ENCODE data around the gene NASP. TPM values are rescaled to one million over a fixed set of nuclear protein-coding genes. Genes with fewer than 3 reads are reported as not detected.
"Not testable (repeated sequence)": the region's sequence is repeated elsewhere in the genome, so short reads cannot be mapped to it uniquely, and the experiment has no call there.

The NASP gene
- total RNA-seq, 1 donor from 2014 or later: 43.7 TPM

- no peak for DNase-seq (ENCODE audit: low spot score)
These were observed 14.3 kb upstream of the NASP start for GRCh38 chr1:45569571-45569961.

GRCh38 chr1:45569962-45570581 lies 13.8 kb upstream of the NASP start:
- peak; percentile 69 for DNase-seq (ENCODE audit: low spot score)

GRCh38 chr1:45570631-45571030 lies 13.2 kb upstream of the NASP start:
- DNase-seq (ENCODE audit: low spot score): no peak

GRCh38 chr1:45573231-45573804 lies 10.5 kb upstream of the NASP start:
- no peak for DNase-seq (ENCODE audit: low spot score)

GRCh38 chr1:45574105-45574626 lies 9.7 kb upstream of the NASP start:
- DNase-seq (ENCODE audit: low spot score): no peak

GRCh38 chr1:45583264-45583665 lies 576 bp upstream of the NASP start:
- peak; percentile 96 for DNase-seq (ENCODE audit: low spot score)

GRCh38 chr1:45584351-45585109 lies 689 bp downstream of the NASP start:
- peak; percentile 88 for DNase-seq (ENCODE audit: low spot score)

GRCh38 chr1:45585110-45585426 lies 1.2 kb downstream of the NASP start:
- DNase-seq (ENCODE audit: low spot score): no peak

- DNase-seq (ENCODE audit: low spot score): no peak
These were observed 1.7 kb downstream of the NASP start for GRCh38 chr1:45585496-45586075.

GRCh38 chr1:45586769-45587168 lies 2.9 kb downstream of the NASP start:
- no peak for DNase-seq (ENCODE audit: low spot score)

GRCh38 chr1:45589861-45590260 lies 6.0 kb downstream of the NASP start:
- no peak for DNase-seq (ENCODE audit: low spot score)

GRCh38 chr1:45594412-45594811 lies 10.6 kb downstream of the NASP start:
- DNase-seq (ENCODE audit: low spot score): no peak

- not testable (repeated sequence) for DNase-seq (ENCODE audit: low spot score)
These were observed 12.9 kb downstream of the NASP start for GRCh38 chr1:45596765-45597164.

GRCh38 chr1:45604239-45604638 lies 20.4 kb downstream of the NASP start:
- no peak for DNase-seq (ENCODE audit: low spot score)

- DNase-seq (ENCODE audit: low spot score): no peak
These were observed 23.7 kb downstream of the NASP start for GRCh38 chr1:45607404-45608074.

GRCh38 chr1:45608175-45609156 lies 24.6 kb downstream of the NASP start:
- no peak for DNase-seq (ENCODE audit: low spot score)

- DNase-seq (ENCODE audit: low spot score): no peak
These were observed 26.9 kb downstream of the NASP start for GRCh38 chr1:45610589-45611226.

- no peak for DNase-seq (ENCODE audit: low spot score)
These were observed 29.2 kb downstream of the NASP start for GRCh38 chr1:45612941-45613579.

GRCh38 chr1:45615885-45616284 lies 32.0 kb downstream of the NASP start:
- no peak for DNase-seq (ENCODE audit: low spot score)

- no peak for DNase-seq (ENCODE audit: low spot score)
These were observed 33.8 kb downstream of the NASP start for GRCh38 chr1:45617618-45618017.
